ENCODE data around the gene LPCAT2. TPM values are rescaled to one million over a fixed set of nuclear protein-coding genes. Genes with fewer than 3 reads are reported as not detected.

LPCAT2 gene
- total and polyA plus RNA-seq, 7 experiments from 2014 or later, result 0.03 to 16.9 (median 1.5) TPM

- Histone ChIP-seq H3K4me3 (ENCODE audit: low read length) (no peak overlapping the region), H3K4me1 (ENCODE audit: control insufficient read depth in 2 of 2, insufficient read depth in 2 of 2, low read length in 2 of 2) (no peaks in the 10 kb centered on the region), H3K27ac (ENCODE audit: low read depth, low read length) (no peak overlapping the region), H3K9me3 (ENCODE audit: control insufficient read depth in 2 of 3, low read length in 3 of 3) (no peaks in the 10 kb centered on the region), H3K27me3 (ENCODE audit: control insufficient read depth in 2 of 2, insufficient read depth in 2 of 2, low read length in 2 of 2) (no peaks in the 10 kb centered on the region), H3K36me3 (ENCODE audit: control insufficient read depth in 2 of 3, insufficient read depth in 3 of 3, low read length in 3 of 3) (no peaks in the 10 kb centered on the region)
- H3K9me3 Mint-ChIP-seq, result peaks cover 0 to 2% (median 0%) of the 10 kb centered on the region in 11 donors
- ChIA-PET POLR2A (no interaction called here), CTCF (interaction anchor here (1.0 kb wide), 1 partner anchor 11 kb away, joined by 3 read pairs; no protein-coding TSS in a partner anchor)
- DNase-seq (no peak), ATAC-seq (no peak)
- no peak overlapping the region for H3K4me3 Mint-ChIP-seq
- H3K27me3 Mint-ChIP-seq, result peaks cover 0 to 17% (median 11%) of the 10 kb centered on the region in 5 donors
- no peak overlapping the region for H3K27ac Mint-ChIP-seq
- no peaks in the 10 kb centered on the region for H3K36me3 Mint-ChIP-seq
- intact Hi-C loops (cut with micrococcal nuclease), result no loop called here
- peaks cover 0 to 2% (median 0%) of the 10 kb centered on the region in 7 donors for H3K4me1 Mint-ChIP-seq
Measured at GRCh38 chr16:55559233-55559632, 50.4 kb downstream of the LPCAT2 start.

GRCh38 chr16:55559933-55560516, 51.2 kb downstream of the LPCAT2 start:
- Histone ChIP-seq H3K9me3 (ENCODE audit: control insufficient read depth in 2 of 3, low read length in 3 of 3) (no peaks in the 10 kb centered on the region), H3K4me1 (ENCODE audit: control insufficient read depth in 2 of 2, insufficient read depth in 2 of 2, low read length in 2 of 2) (no peaks in the 10 kb centered on the region), H3K27ac (ENCODE audit: low read depth, low read length) (no peak overlapping the region), H3K27me3 (ENCODE audit: control insufficient read depth in 2 of 2, insufficient read depth in 2 of 2, low read length in 2 of 2) (no peaks in the 10 kb centered on the region), H3K4me3 (ENCODE audit: low read length) (no peak overlapping the region), H3K36me3 (ENCODE audit: control insufficient read depth in 2 of 3, insufficient read depth in 3 of 3, low read length in 3 of 3) (no peaks in the 10 kb centered on the region)
- peaks cover 0 to 2% (median 0%) of the 10 kb centered on the region in 11 donors for H3K9me3 Mint-ChIP-seq
- ATAC-seq, result no peak
- no peak overlapping the region for H3K4me3 Mint-ChIP-seq
- no peak overlapping the region for H3K27ac Mint-ChIP-seq
- DNase-seq, result no peak
- no peaks in the 10 kb centered on the region for H3K36me3 Mint-ChIP-seq
- intact Hi-C loops (cut with micrococcal nuclease), result no loop called here
- H3K4me1 Mint-ChIP-seq, result peaks cover 0 to 2% (median 0%) of the 10 kb centered on the region in 7 donors
- POLR2A ChIA-PET, result no interaction called here
- H3K27me3 Mint-ChIP-seq, result peaks cover 0 to 17% (median 11%) of the 10 kb centered on the region in 5 donors
- CTCF ChIA-PET, result no interaction called here

DNA sequence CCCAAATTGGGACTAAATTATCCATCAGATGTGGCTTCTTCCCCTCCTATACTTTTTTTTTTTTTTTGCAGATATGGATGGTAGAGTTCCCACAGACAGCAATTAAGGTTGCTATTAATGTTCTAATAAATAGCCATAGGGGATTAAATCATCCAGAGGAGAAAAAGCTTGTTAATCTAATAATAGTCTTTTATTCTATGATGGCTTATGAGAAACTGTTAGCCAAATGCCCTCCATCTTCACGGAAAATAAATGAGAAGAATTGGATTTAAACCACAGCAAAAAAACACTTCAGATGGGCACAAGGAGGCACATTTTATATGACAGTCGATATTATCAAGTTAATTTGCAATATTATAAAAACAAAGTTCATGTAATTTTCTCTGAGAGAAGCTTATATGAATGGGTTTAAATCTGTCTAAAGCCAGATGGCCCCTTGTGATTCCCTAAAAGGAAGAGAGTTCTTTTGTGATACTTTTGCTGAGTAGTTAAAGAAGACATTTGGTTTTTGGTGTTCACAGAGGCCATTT, 52.5 kb downstream of the LPCAT2 start:
- no peaks in the 10 kb centered on the region for H3K27me3 ChIP-seq (ENCODE audit: control insufficient read depth in 2 of 2, insufficient read depth in 2 of 2, low read length in 2 of 2)
- ChIA-PET POLR2A (interaction anchor here (0.6 kb wide), 1 partner anchor 412 kb away, joined by 4 read pairs; no protein-coding TSS in a partner anchor), CTCF (interaction anchor here (1.0 kb wide), 1 partner anchor 14 kb away, joined by 3 read pairs; no protein-coding TSS in a partner anchor)
- H3K4me1 ChIP-seq (ENCODE audit: control insufficient read depth in 2 of 2, insufficient read depth in 2 of 2, low read length in 2 of 2), result no peaks in the 10 kb centered on the region
- H3K36me3 ChIP-seq (ENCODE audit: control insufficient read depth in 2 of 3, insufficient read depth in 3 of 3, low read length in 3 of 3), result no peaks in the 10 kb centered on the region
- Mint-ChIP-seq H3K27me3 (peaks cover 0 to 18% (median 7%) of the 10 kb centered on the region in 5 donors), H3K4me3 (no peak overlapping the region), H3K27ac (no peak overlapping the region), H3K36me3 (no peaks in the 10 kb centered on the region), H3K9me3 (peaks cover 0 to 2% (median 0%) of the 10 kb centered on the region in 11 donors), H3K4me1 (peaks cover 0 to 2% (median 0%) of the 10 kb centered on the region in 7 donors)
- no peaks in the 10 kb centered on the region for H3K9me3 ChIP-seq (ENCODE audit: control insufficient read depth in 2 of 3, low read length in 3 of 3)
- H3K27ac ChIP-seq (ENCODE audit: low read depth, low read length), result no peak overlapping the region
- intact Hi-C loops (cut with micrococcal nuclease), result no loop called here
- ATAC-seq, result no peak
- DNase-seq, result no peak
- no peak overlapping the region for H3K4me3 ChIP-seq (ENCODE audit: low read length)

DNA sequence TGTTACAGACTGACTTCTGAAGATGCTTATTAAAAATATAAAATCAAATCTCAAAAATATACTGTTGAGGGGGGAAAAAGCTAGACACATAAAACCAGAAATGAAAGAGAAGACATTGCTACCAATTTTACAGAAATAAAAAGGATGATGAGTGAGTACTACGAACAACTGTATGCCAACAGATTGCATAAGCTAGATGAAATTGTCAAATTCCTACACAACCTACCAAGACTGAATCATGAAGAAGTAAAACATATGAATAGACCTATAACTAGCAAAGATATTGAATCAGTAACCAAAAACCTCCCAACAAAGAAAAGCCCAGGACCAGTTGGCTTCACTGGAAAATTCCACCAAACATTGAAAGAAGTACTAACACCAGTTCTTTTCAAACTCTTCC, 54.1 kb downstream of the LPCAT2 start:
- Histone ChIP-seq H3K27ac (ENCODE audit: low read depth, low read length) (no peak overlapping the region), H3K9me3 (ENCODE audit: control insufficient read depth in 2 of 3, low read length in 3 of 3) (no peaks in the 10 kb centered on the region), H3K27me3 (ENCODE audit: control insufficient read depth in 2 of 2, insufficient read depth in 2 of 2, low read length in 2 of 2) (no peaks in the 10 kb centered on the region), H3K4me1 (ENCODE audit: control insufficient read depth in 2 of 2, insufficient read depth in 2 of 2, low read length in 2 of 2) (no peaks in the 10 kb centered on the region), H3K36me3 (ENCODE audit: control insufficient read depth in 2 of 3, insufficient read depth in 3 of 3, low read length in 3 of 3) (no peaks in the 10 kb centered on the region), H3K4me3 (ENCODE audit: low read length) (no peak overlapping the region)
- intact Hi-C loops (cut with micrococcal nuclease), result no loop called here
- POLR2A ChIA-PET, result no interaction called here
- peaks cover 0 to 2% (median 0%) of the 10 kb centered on the region in 11 donors for H3K9me3 Mint-ChIP-seq
- H3K4me1 Mint-ChIP-seq, result no peaks in the 10 kb centered on the region
- H3K4me3 Mint-ChIP-seq, result no peak overlapping the region
- H3K27ac Mint-ChIP-seq, result no peak overlapping the region
- peaks cover 0 to 25% (median 7%) of the 10 kb centered on the region in 5 donors for H3K27me3 Mint-ChIP-seq
- DNase-seq (no peak), ATAC-seq (no peak)
- no peaks in the 10 kb centered on the region for H3K36me3 Mint-ChIP-seq
- CTCF ChIA-PET, result interaction anchor here (0.6 kb wide), 1 partner anchor 1550 kb away, joined by 3 read pairs; no protein-coding TSS in a partner anchor

- Mint-ChIP-seq H3K27ac (no peak overlapping the region), H3K4me1 (no peaks in the 10 kb centered on the region), H3K36me3 (no peaks in the 10 kb centered on the region), H3K9me3 (peaks cover 0 to 2% (median 0%) of the 10 kb centered on the region in 11 donors), H3K27me3 (peaks cover 0 to 26% (median 8%) of the 10 kb centered on the region in 5 donors), H3K4me3 (no peak overlapping the region)
- CTCF ChIA-PET, result no interaction called here
- intact Hi-C loops (cut with micrococcal nuclease), result no loop called here
- Histone ChIP-seq H3K27me3 (ENCODE audit: control insufficient read depth in 2 of 2, insufficient read depth in 2 of 2, low read length in 2 of 2) (no peaks in the 10 kb centered on the region), H3K4me3 (ENCODE audit: low read length) (no peak overlapping the region), H3K27ac (ENCODE audit: low read depth, low read length) (no peak overlapping the region), H3K36me3 (ENCODE audit: control insufficient read depth in 2 of 3, insufficient read depth in 3 of 3, low read length in 3 of 3) (no peaks in the 10 kb centered on the region), H3K4me1 (ENCODE audit: control insufficient read depth in 2 of 2, insufficient read depth in 2 of 2, low read length in 2 of 2) (no peaks in the 10 kb centered on the region), H3K9me3 (ENCODE audit: control insufficient read depth in 2 of 3, low read length in 3 of 3) (no peaks in the 10 kb centered on the region)
- no peak for ATAC-seq
- DNase-seq, result no peak
- POLR2A ChIA-PET, result no interaction called here
Measured at GRCh38 chr16:55563797-55564196, 54.9 kb downstream of the LPCAT2 start.

- Histone ChIP-seq H3K27me3 (ENCODE audit: control insufficient read depth in 2 of 2, insufficient read depth in 2 of 2, low read length in 2 of 2) (no peaks in the 10 kb centered on the region), H3K27ac (ENCODE audit: low read depth, low read length) (no peak overlapping the region), H3K4me1 (ENCODE audit: control insufficient read depth in 2 of 2, insufficient read depth in 2 of 2, low read length in 2 of 2) (no peaks in the 10 kb centered on the region), H3K36me3 (ENCODE audit: control insufficient read depth in 2 of 3, insufficient read depth in 3 of 3, low read length in 3 of 3) (no peaks in the 10 kb centered on the region), H3K9me3 (ENCODE audit: control insufficient read depth in 2 of 3, low read length in 3 of 3) (no peaks in the 10 kb centered on the region), H3K4me3 (ENCODE audit: low read length) (no peak overlapping the region)
- no peaks in the 10 kb centered on the region for H3K36me3 Mint-ChIP-seq
- H3K27me3 Mint-ChIP-seq, result peaks cover 0 to 32% (median 11%) of the 10 kb centered on the region in 5 donors
- DNase-seq, result no peak
- no peaks in the 10 kb centered on the region for H3K4me1 Mint-ChIP-seq
- ChIA-PET CTCF (no interaction called here), POLR2A (no interaction called here)
- H3K27ac Mint-ChIP-seq, result no peak overlapping the region
- intact Hi-C loops (cut with micrococcal nuclease), result no loop called here
- H3K4me3 Mint-ChIP-seq, result no peak overlapping the region
- no peak for ATAC-seq
- H3K9me3 Mint-ChIP-seq, result peaks cover 0 to 2% (median 0%) of the 10 kb centered on the region in 11 donors
Measured at GRCh38 chr16:55565086-55565485, 56.2 kb downstream of the LPCAT2 start.

All from naive thymus-derived CD4-positive, alpha-beta T cell (primary cell).